Thoracic aorta (tissue), 2 donors: ENCODE data around the gene FLNC. TPM values are rescaled to one million over a fixed set of nuclear protein-coding genes. Genes with fewer than 3 reads are reported as not detected.

ENCODE experiments used
- ATAC-seq: fragments of 150-250 bp; one replicate; pipeline ENCODE4 v1.8.0; 2017; ENCODE audit warnings: low read depth; ENCODE audit not compliant: insufficient number of reproducible peaks, low FRiP score
- DNase-seq: peaks from one replicate; pipeline ENCODE4 v3.0.0-alpha.2; 2020; ENCODE audit warnings: low spot score
- H3K27ac ChIP-seq, 2 donors: fragments of 200-600 bp; sonication (generic); 1 replicate in 1 of 2; 2 replicates in 1 of 2; pipeline ENCODE4 v1.5.1; 2016; ENCODE audit warnings: mild to moderate bottlenecking in 2 of 2, moderate library complexity in 2 of 2
- H3K27me3 ChIP-seq: fragments of 200-600 bp; sonication (generic); replicated peaks from 2 replicates; pipeline ENCODE4 v1.6.0; 2016; ENCODE audit warnings: mild to moderate bottlenecking; ENCODE audit not compliant: insufficient read depth
- H3K36me3 ChIP-seq: fragments of 200-600 bp; sonication (generic); one replicate; pipeline ENCODE4 v1.5.1; 2016
- H3K4me1 ChIP-seq, 2 donors: fragments of 200-600 bp; sonication (generic); 1 replicate in 1 of 2; 2 replicates in 1 of 2; pipeline versions ENCODE4 v1.5.1 to v1.6.0; 2016; ENCODE audit warnings: low read depth in 2 of 2, mild to moderate bottlenecking in 1 of 2; ENCODE audit not compliant: control insufficient read depth in 1 of 2
- H3K4me3 ChIP-seq: fragments of 200-600 bp; sonication (generic); 2 replicates; pipeline ENCODE4 v1.5.1; 2016; ENCODE audit warnings: mild to moderate bottlenecking
- H3K9me3 ChIP-seq: fragments of 200-600 bp; sonication (generic); 2 replicates; pipeline ENCODE4 v1.5.1; 2016
- total RNA-seq, 2 donors: library from RNA; depleted of rRNA; stranded (reverse); fragments of >200 nt; gene quantifications; one replicate each; pipeline versions ENCODE4 v1.1.0 to v1.2.3, GENCODE V29; 2016
- TF ChIP-seq, protein P1 (sequence below): fragments of 200-600 bp; sonication (generic); IDR thresholded peaks from one replicate; pipeline ENCODE4 v1.5.1; 2019; ENCODE audit warnings: antibody characterized with exemption

The FLNC gene
- total RNA-seq, 2 donors from 2014 or later: 157 to 273 TPM

DNA sequence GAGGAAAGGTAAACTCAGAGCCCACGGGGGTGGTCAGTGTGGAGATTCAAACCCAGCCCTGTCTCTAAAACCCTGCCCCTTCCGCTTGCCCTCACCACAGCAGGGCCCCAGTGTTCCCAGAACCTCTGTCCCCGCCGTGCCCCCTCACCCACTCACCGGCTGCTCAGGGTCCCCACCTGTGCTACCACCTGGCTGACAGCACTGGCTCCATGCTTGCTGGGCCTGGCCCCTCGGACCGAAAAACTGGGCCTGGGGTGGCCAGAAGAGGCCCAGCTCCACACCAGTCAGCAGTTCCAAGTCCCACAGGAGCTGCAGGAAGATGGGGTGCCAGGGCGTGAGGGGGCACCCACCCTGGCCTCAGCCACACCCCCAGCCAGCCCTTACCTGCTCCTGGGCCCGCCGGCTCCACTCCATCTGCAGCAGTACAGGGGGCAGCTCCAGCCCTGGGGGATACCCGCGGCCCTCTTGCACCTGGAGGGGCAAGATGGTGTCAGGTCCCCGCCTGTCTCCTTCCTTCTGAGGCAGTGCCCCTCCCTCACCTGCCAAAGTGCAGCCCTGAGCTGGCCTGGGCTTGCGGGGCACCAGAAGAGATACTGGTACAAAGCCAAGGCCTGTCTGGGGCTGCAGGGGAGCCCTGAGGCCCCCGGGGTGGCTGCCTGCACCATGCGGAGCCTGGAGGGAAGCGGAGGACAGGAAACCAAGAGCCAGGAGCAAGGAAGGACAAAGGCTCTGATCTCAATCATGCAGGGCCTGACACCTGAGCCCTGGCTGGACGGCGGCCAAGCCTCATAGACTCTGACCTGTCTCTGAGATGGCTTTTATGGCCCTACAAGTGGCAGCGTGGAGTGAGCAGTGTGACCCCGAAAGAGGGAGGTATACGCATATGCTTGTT, 44.2 kb downstream of the FLNC start:
- no peak for ATAC-seq
- H3K4me1 ChIP-seq: peaks cover 3 to 7% of the 10 kb centered on the region in 2 donors
- no peak overlapping the region for H3K27ac ChIP-seq
- H3K27me3 ChIP-seq: no peaks in the 10 kb centered on the region
- no peak for DNase-seq
- no peaks in the 10 kb centered on the region for H3K36me3 ChIP-seq
- TF ChIP-seq, protein P1, sequence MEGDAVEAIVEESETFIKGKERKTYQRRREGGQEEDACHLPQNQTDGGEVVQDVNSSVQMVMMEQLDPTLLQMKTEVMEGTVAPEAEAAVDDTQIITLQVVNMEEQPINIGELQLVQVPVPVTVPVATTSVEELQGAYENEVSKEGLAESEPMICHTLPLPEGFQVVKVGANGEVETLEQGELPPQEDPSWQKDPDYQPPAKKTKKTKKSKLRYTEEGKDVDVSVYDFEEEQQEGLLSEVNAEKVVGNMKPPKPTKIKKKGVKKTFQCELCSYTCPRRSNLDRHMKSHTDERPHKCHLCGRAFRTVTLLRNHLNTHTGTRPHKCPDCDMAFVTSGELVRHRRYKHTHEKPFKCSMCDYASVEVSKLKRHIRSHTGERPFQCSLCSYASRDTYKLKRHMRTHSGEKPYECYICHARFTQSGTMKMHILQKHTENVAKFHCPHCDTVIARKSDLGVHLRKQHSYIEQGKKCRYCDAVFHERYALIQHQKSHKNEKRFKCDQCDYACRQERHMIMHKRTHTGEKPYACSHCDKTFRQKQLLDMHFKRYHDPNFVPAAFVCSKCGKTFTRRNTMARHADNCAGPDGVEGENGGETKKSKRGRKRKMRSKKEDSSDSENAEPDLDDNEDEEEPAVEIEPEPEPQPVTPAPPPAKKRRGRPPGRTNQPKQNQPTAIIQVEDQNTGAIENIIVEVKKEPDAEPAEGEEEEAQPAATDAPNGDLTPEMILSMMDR: no peak
- no peak overlapping the region for H3K4me3 ChIP-seq
- H3K9me3 ChIP-seq: no peaks in the 10 kb centered on the region

DNA sequence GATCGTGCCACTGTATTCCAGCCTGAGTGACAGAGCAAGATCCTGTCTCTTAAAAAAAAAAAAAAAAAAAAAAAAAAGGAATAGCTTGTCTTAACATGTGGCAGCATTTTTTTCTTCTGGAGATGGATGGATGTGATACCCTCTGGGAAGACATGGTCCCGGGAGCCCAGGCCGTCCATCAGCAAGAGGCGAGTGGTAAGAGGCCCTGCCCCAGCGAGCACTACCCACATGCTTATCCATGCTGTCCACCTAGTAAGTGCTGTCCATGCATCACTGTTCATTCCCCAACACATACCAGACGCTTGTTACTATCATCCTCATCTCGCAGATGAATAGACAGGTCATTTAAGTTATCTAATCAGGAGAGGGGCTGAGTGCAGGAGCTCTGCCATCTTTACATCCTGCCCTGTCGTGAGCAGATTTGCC, 45.3 kb downstream of the FLNC start:
- no peaks in the 10 kb centered on the region for H3K27me3 ChIP-seq
- TF ChIP-seq, protein P1: no peak
- no peak overlapping the region for H3K4me3 ChIP-seq
- ATAC-seq: no peak
- no peak overlapping the region for H3K27ac ChIP-seq
- no peaks in the 10 kb centered on the region for H3K4me1 ChIP-seq
- DNase-seq: no peak
- H3K36me3 ChIP-seq: no peaks in the 10 kb centered on the region
- no peaks in the 10 kb centered on the region for H3K9me3 ChIP-seq

DNA sequence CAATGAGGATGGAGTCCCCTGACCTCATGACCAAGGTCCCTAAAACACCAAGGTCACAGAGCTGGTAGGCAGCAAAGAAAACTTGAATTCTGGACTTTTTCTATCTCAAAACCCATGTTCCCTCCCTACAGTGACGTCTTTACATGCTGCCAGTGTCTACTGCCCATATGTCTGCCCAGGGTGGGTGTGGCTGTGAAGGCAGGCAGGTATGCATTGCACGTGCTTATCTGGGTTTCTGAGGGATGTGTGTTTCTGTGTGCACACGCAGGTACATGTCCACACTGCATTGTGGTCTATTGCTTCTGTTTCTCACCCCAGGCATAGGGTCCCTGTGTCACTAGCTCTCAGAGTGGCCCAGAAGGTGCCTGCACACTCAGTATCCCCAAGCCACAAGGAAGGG, 45.9 kb downstream of the FLNC start:
- no peaks in the 10 kb centered on the region for H3K27me3 ChIP-seq

DNA sequence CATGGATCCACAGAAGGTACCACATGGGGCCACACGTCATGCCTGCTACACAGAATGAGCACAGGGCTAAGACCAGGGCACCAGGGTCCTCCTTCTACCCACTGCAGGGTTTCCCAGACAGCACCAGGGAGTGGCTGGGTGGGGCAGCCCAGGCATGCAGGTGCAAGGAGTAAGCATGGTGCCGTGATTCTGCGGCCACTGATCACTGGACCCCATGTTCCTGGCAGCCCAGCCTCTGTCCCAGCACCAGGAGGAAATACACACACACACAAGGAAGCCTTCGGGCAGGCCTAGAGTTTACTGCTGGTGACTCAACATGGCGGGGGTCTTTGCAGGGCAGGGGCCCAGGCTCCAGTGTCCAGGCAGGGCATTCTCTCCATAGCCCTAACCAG, 46.4 kb downstream of the FLNC start:
- Histone ChIP-seq H3K9me3 (no peaks in the 10 kb centered on the region), H3K4me1 (no peaks in the 10 kb centered on the region), H3K27ac (no peak overlapping the region), H3K36me3 (no peaks in the 10 kb centered on the region), H3K27me3 (no peaks in the 10 kb centered on the region), H3K4me3 (no peak overlapping the region)
- TF ChIP-seq, protein P1: no peak
- no peak for ATAC-seq
- no peak for DNase-seq

More for the DNA sequence above, 45.9 kb downstream of the FLNC start:
- no peaks in the 10 kb centered on the region for H3K36me3 ChIP-seq
- TF ChIP-seq, protein P1: no peak
- no peak overlapping the region for H3K27ac ChIP-seq
- H3K9me3 ChIP-seq: no peaks in the 10 kb centered on the region
- H3K4me3 ChIP-seq: no peak overlapping the region
- no peaks in the 10 kb centered on the region for H3K4me1 ChIP-seq
- ATAC-seq: no peak
- no peak for DNase-seq

DNA sequence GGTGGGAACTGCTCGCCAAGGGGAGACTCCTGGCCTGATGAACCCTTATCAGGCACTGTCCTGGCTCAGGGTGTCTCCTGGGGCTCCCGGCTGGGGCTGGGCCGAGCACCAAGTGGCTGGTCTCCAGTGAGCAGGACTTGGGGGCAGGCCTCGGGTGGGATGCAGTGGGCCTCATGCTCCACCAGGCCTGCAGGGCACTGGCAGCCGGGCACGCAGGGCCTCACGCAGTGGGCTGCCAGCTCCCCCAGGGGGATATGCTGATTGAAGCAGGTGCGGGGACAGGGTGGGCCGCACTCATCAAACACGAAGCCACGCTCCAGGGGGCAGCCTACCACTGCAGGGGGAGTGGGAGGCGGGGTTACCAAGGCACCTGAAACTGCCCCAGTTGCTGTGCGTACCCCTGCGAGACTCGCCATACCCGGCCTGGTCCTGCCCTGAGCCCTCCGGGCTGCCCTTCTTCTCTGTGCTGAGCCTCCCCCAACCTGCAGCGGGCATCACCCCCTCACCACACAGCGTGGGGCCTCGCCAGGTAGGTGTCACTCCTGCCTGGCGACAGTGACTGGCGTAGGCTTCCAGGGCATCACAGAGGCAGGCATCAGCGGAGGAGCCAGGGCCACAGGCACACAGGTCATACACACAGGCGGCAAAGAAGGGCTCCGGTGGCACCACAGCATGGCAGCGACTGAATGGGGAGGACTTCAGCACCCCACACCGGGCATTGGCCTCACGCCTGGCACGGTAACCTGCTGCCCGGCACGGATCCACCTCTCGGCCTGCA, 47.0 kb downstream of the FLNC start:
- TF ChIP-seq, protein P1: no peak
- H3K27ac ChIP-seq: no peak overlapping the region
- H3K9me3 ChIP-seq: no peaks in the 10 kb centered on the region
- no peak for DNase-seq
- H3K27me3 ChIP-seq: no peaks in the 10 kb centered on the region
- H3K4me3 ChIP-seq: no peak overlapping the region
- H3K36me3 ChIP-seq: no peaks in the 10 kb centered on the region
- no peak for ATAC-seq
- no peaks in the 10 kb centered on the region for H3K4me1 ChIP-seq
